GM18505 (cell line): ENCODE measurements around the gene ABR.
"Not testable (repeated sequence)": the region's sequence is repeated elsewhere in the genome, so short reads cannot be mapped to it uniquely, and the experiment has no call there.

ENCODE experiments used
- ATAC-seq: cut with Tn5 transposase; IDR thresholded peaks from one replicate; pipeline ENCODE4 v1.9.1; 2021; ENCODE audit not compliant: unreplicated experiment
- POLR2A ChIP-seq: IDR thresholded peaks from 4 replicates; pipeline ENCODE4 v1.6.1; 2011; ENCODE audit warnings: borderline replicate concordance; ENCODE audit not compliant: insufficient read depth, insufficient read length; ENCODE audit errors: extremely low read depth

The ABR gene

GRCh38 chr17:1055751-1056645, 123.8 kb downstream of the ABR start:
- TF ChIP-seq POLR2A = no peak
- no peak for ATAC-seq

GRCh38 chr17:1055231-1055630, 124.5 kb downstream of the ABR start:
- TF ChIP-seq POLR2A = no peak
- ATAC-seq = no peak

DNA sequence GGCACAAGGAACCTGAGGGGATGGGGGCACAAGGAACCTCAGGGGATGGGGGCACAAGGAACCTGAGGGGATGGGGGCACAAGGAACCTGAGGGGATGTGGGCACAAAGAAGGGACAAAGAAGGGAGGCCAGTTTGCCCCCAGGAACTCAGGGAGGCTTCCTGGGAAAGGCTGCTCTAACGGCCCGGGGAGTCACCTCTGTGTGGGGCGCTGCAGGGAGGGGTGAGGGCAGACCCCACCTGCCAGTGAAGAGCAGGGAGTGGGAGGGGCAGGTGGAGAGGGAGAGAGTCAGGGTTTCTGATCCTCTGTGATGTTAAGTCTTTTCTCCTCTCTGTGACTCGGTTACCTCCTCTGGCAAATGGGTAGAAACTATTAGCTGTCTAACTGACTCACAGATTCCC, 125.1 kb downstream of the ABR start:
- TF ChIP-seq POLR2A = no peak
- no peak for ATAC-seq

DNA sequence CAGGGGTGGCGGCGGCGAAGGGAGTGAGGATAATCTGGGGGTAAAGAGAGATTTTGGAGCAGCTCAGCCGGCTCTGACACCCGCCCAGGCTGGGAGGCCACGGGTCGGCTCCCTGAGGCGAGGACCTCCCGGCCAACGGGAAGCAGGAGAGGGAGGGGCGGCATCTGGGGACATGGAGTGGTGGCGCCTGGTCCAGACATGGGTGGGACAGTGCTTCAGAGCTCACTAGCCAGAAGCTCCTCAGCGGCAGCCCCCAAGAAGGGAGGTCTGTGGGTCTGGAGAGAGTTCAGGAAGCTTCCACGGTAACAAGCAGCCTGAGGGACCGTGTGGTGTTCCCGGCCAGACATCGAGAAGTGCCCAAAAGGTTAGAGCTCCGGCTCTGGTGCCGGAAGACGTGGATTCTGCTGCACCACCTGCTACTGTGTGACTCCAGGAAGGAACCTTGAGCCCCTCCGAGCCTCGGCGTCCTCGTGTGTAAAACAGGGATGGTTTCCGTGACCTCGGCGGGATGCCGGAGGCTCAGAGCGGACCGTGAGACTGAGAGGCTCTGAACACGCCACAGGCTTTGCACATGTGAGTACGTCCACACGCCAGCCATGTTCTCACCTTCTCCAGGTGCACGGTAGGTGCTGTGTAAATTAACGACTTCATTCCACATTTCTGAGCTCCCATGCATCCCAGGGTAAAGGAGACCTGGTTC, 126.0 kb downstream of the ABR start:
- no peak for TF ChIP-seq POLR2A
- no peak for ATAC-seq

GRCh38 chr17:1050996-1051925, 128.5 kb downstream of the ABR start:
- ATAC-seq = no peak

DNA sequence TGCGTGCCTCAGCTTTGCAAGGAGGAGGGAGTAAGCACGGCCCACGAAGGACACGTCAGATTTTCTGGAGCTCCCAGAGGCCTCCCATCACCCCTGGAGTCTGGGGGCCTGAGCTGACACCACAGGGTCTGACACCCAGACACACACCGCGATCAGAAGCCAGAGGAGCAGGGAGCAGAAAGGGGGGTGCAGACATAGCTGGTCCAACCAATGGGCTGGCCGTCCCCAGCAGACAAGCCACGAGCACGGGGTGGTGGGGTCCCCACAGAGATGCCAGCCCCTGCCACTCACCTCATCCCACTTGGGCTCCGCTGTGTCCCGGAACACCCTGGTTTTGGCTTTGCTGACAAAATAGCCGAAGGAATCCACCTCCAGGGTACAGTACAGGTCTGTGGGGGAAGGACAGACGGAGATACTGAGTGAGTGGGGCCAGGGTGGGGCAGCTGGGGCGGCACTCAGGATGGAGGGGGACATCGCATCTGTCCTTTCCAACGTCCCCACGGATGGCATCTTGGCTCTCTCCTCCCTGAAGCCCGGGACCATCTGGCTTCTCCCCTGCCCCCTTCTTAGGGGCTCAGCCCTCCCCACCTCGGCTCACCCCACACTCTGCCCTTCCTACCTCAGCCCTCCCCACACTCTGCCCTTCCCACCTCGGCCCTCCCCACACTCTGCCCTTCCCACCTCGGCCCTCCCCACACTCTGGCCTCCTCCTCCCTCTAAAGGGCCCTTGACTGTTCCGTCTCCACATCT, 129.4 kb downstream of the ABR start:
- ATAC-seq = no peak
- no peak for TF ChIP-seq POLR2A

More at GRCh38 chr17:1050996-1051925, 128.5 kb downstream of the ABR start:
- no peak for TF ChIP-seq POLR2A

- no peak for ATAC-seq
These were observed 130.1 kb downstream of the ABR start for GRCh38 chr17:1049446-1050225.

DNA sequence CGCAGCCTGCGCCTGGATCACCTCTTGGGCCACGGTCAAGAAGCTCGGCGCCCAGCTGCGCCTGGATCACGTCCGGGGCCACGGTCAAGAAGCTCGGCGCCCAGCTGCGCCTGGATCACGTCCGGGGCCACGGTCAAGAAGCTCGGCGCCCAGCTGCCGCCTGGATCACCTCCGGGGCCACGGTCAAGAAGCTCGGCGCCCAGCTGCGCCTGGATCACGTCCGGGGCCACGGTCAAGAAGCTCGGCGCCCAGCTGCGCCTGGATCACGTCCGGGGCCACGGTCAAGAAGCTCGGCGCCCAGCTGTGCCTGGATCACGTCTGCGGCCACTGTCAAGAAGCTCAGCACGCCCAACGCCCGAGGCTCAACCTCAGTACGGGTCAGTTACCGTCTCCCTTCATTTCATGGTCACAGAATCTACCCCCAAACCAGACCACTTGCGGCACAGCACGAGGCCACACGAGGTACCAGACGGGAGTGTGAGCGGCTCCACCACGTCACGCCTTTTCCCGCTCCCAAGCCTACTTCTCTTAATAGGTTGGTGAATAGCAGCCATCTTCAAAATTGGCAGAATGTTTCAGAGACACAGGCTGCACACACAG, 131.2 kb downstream of the ABR start:
- not testable (repeated sequence) for ATAC-seq

More at GRCh38 chr17:1049446-1050225, 130.1 kb downstream of the ABR start:
- TF ChIP-seq POLR2A = no peak

GRCh38 chr17:1047879-1048470, 131.8 kb downstream of the ABR start:
- ATAC-seq = no peak
- no peak for TF ChIP-seq POLR2A

DNA sequence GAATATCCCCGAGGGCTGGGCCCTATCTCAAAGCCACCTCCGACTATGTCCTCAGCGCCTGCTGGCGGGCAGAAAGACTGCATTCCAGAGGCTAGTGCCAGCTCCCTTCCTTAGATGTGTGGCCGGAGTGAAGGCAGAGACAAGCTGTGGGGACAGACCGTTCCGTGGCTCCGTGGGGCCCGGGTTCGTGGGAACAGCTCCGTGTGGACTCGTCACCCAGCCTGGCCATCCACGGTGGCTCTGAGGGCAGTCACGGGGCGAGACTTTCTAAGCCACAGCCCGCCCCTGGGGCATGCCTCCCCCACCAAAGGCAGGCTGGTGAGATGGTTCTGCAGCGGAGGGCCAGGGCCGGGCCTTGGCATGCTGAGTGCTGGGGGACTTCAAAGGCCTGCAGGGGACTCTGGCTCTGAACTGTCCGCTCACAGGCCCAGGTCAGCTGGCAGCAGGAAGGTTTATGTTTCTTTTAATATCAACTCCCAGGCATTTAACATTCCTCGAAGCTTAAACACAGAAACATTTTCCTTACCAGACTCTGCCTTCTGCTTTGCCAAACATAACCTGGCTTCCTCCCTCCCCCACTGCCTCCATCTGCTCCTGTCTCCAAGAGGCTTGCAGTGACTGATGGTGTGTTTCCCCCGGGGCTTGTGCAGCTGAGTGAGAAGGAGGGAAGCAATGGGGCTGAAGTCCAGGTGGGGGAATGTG, 132.5 kb downstream of the ABR start:
- no peak for ATAC-seq
- no peak for TF ChIP-seq POLR2A

DNA sequence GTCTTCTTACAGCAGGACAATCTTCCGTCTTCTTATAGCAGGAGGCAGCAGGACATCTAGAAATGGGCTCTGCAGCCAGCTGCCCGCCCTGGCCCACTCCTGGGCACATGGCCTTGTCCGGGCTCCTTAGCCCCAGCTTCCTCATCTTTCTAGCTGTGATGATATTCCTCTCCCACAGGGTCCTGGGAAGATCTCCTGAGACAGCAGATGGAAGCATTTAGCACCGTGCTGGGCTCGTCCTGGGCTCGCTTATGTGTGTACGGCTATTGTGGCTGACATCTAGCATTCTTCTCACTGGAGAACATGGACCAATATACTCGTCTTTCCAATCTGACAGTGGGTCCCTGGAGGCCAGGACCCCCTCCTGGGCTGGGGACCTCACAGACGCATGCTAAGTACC, 134.3 kb downstream of the ABR start:
- no peak for TF ChIP-seq POLR2A
- ATAC-seq = no peak

DNA sequence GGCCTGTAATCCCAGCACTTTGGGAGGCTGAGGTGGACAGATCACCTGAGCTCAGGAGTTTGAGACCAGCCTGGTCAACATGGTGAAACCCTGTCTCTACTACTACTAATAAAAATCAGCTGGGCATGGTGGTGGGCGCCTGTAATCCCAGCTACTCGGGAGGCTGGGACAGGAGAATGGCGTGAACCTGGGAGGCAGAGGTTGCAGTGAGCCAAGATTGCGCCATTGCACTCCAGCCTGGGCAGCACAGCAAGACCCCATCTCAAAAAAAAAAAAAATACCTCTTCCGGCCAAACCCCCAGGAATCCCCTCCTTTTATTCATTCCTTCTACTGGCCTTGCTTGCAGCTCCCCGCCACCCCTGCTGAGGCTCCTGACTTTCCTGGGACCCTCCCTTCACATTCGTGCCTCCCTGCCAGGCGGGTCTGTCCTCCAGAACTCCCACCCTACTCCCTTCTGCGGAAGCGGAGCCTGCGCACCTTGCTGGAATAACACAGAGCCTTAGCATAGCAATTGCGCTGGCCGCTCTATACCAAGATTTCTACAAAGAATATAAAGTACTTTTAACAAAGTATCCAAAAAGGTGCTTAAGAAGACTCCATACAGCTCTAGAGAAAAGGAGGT, 135.3 kb downstream of the ABR start:
- not testable (repeated sequence) for ATAC-seq
